ENCODE measurements around the gene DCAF17.
"Not testable (repeated sequence)": the region's sequence is repeated elsewhere in the genome, so short reads cannot be mapped to it uniquely, and the experiment has no call there.

DCAF17 gene

DNA sequence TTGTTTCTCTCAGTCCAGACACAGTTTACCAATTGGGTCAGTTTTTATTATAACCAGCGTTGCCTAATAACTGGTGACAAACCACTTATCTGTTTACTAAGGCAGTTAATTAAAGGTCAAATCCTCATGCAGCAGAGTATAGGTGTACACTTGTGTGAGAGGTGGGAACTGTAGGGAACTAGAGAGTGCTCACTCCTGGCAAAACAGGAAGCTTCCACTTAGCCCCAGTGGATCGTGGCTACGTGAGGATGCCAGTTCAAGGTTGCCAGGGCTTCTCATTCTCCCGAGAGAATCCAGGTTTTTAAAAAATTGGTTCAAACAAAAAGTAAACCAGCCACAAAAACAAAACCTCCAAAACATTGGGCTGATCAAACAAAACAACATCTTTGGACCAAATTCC lies 96.4 kb downstream of the DCAF17 start:
- ChIA-PET CTCF (interaction anchor here (0.5 to 1.5 kb wide), 6 partner anchors 8 to 576 kb away, joined by 3 to 6 read pairs (median 4); no protein-coding TSS in a partner anchor), POLR2A (no interaction called here)
- TF ChIP-seq ZNF18 (tag by site-specific recombination; IDR thresholded peaks at IDR 0.05) (peak; percentile 49; the same call in 1 of the 2 replicates), ZNF777 (tag by site-specific recombination; IDR thresholded peaks at IDR 0.05; ENCODE audit: borderline replicate concordance) (no peak)
- Histone ChIP-seq H3K27ac (ENCODE audit: extremely low read depth, low read depth, low read length) (no peak overlapping the region), H3K9me3 (ENCODE audit: control insufficient read depth, insufficient read depth, low read depth, low read length) (no peaks in the 10 kb centered on the region), H3K4me1 (ENCODE audit: control insufficient read depth, insufficient read depth, low read length) (0 out of 2 replicates have a peak, but pooled peaks cover 2% of the 10 kb centered on the region), H3K4me3 (ENCODE audit: low read depth, low read length) (no peak overlapping the region), H3K36me3 (ENCODE audit: control insufficient read depth in 2 of 2, insufficient read depth in 1 of 2, low read length in 2 of 2) (no peaks in the 10 kb centered on the region)

GRCh38 chr2:171530859-171531258 lies 96.8 kb downstream of the DCAF17 start:
- ChIA-PET POLR2A (interaction anchor here (0.7 kb wide), 1 partner anchor 66 kb away, joined by 7 read pairs; no protein-coding TSS in a partner anchor), CTCF (interaction anchor here (0.5 to 1.4 kb wide), 7 partner anchors 9 to 576 kb away, joined by 3 to 5 read pairs (median 3); partner anchors contain the start of gene CYBRD1)
- H3K9me3 ChIP-seq (ENCODE audit: control insufficient read depth, insufficient read depth, low read depth, low read length); H3K4me1 ChIP-seq (ENCODE audit: control insufficient read depth, insufficient read depth, low read length); H3K36me3 ChIP-seq (ENCODE audit: control insufficient read depth in 2 of 2, insufficient read depth in 1 of 2, low read length in 2 of 2); H3K27ac ChIP-seq (ENCODE audit: extremely low read depth, low read depth, low read length); H3K4me3 ChIP-seq (ENCODE audit: low read depth, low read length): not testable (repeated sequence)

DNA sequence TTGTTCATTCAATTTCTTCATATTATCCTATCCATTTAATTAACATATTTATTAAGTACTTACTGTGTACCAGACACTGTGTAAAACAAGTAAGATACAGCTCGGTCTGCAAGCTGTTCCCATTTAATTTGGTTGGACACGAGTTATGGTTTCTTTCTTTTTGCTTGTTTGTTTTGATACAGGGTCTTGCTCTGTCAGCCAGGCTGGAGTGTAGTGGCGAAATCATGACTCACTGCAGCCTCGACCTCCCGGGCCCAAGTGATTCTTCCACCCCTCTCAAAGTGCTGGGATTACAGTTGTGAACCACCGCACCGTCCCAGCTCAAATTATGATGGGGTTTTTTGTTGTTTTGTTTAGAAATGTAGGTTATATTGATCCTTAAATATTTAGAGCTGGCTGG lies 97.3 kb downstream of the DCAF17 start:
- no peaks in the 10 kb centered on the region for H3K36me3 ChIP-seq (ENCODE audit: control insufficient read depth in 2 of 2, insufficient read depth in 1 of 2, low read length in 2 of 2)
- TF ChIP-seq ZNF544 (tag by site-specific recombination; IDR thresholded peaks at IDR 0.05), result no peak
- TF ChIP-seq IKZF3 (tag by site-specific recombination; IDR thresholded peaks at IDR 0.05), result no peak
- TF ChIP-seq ZNF692 (tag by site-specific recombination; IDR thresholded peaks at IDR 0.05), result peak; percentile 40; the same call in 1 of the 2 replicates
- no peak for TF ChIP-seq BCL11B (tag by site-specific recombination; IDR thresholded peaks at IDR 0.05; ENCODE audit: low read depth)
- no peak for TF ChIP-seq SP7 (tag by site-specific recombination; IDR thresholded peaks at IDR 0.05)
- no peak for TF ChIP-seq ZNF148 (tag by site-specific recombination; IDR thresholded peaks at IDR 0.05; ENCODE audit: borderline replicate concordance)
- TF ChIP-seq RBAK (tag by site-specific recombination; IDR thresholded peaks at IDR 0.05), result no peak
- TF ChIP-seq ZNF239 (tag by site-specific recombination; IDR thresholded peaks at IDR 0.05), result no peak
- no peak for TF ChIP-seq ZNF335 (tag by site-specific recombination; conservative IDR thresholded peaks at IDR 0.05)
- TF ChIP-seq GLIS1 (tag by site-specific recombination; IDR thresholded peaks at IDR 0.05), result peak; percentile 45; the same call in 1 of the 2 replicates
- no peak for TF ChIP-seq PRDM1 (tag by site-specific recombination; IDR thresholded peaks at IDR 0.05)
- peak; percentile 57 for TF ChIP-seq ZBTB20 (tag by site-specific recombination; IDR thresholded peaks at IDR 0.05)
- TF ChIP-seq ZNF2 (tag by site-specific recombination; IDR thresholded peaks at IDR 0.05), result peak; percentile 94
- TF ChIP-seq ZNF266 (tag by site-specific recombination; IDR thresholded peaks at IDR 0.05; ENCODE audit: low read depth), result no peak
- TF ChIP-seq ZNF133 (tag by site-specific recombination; IDR thresholded peaks at IDR 0.05), result no peak
- TF ChIP-seq ZNF600 (tag by site-specific recombination; IDR thresholded peaks at IDR 0.05), result 0 out of 2 replicates have a peak, but pooled peaks have one; percentile 24
- no peak for TF ChIP-seq PBX3 (CRISPR knock-in tag; IDR thresholded peaks at IDR 0.05)
- TF ChIP-seq ZNF155 (tag by site-specific recombination; IDR thresholded peaks at IDR 0.05), result no peak
- no peaks in the 10 kb centered on the region for H3K9me3 ChIP-seq (ENCODE audit: control insufficient read depth, insufficient read depth, low read depth, low read length)
- H3K27ac ChIP-seq (ENCODE audit: extremely low read depth, low read depth, low read length), result no peak overlapping the region
- CTCF ChIA-PET, result interaction anchor here (0.6 to 1.9 kb wide), 6 partner anchors 9 to 26 kb away, joined by 3 to 5 read pairs (median 4); partner anchors contain the start of gene CYBRD1
- POLR2A ChIA-PET, result interaction anchor here (0.7 to 0.8 kb wide), 2 partner anchors 8 to 67 kb away, joined by 3 to 7 read pairs; no protein-coding TSS in a partner anchor
- 0 out of 2 replicates have a peak, but pooled peaks cover 2% of the 10 kb centered on the region for H3K4me1 ChIP-seq (ENCODE audit: control insufficient read depth, insufficient read depth, low read length)
- no peak overlapping the region for H3K4me3 ChIP-seq (ENCODE audit: low read depth, low read length)

All from HEK293 (cell line).